Thymus (tissue), 11 donors: ENCODE measurements around the gene PSMG2. TPM values are rescaled to one million over a fixed set of nuclear protein-coding genes. Genes with fewer than 3 reads are reported as not detected.

Experiments used
- DNase-seq, 9 donors: peaks; one replicate each; pipeline ENCODE4 v3.0.0-alpha.2; 2013; ENCODE audit warnings: low spot score in 9 of 9, low read depth in 6 of 9, missing footprints in 1 of 9
- H3K27ac ChIP-seq, 2 donors: one replicate each; pipeline ENCODE4 v1.5.1; 2013; ENCODE audit warnings: control low read depth in 1 of 2, low read depth in 1 of 2, low read length in 1 of 2, mild to moderate bottlenecking in 1 of 2, moderate library complexity in 1 of 2
- H3K27me3 ChIP-seq, 2 donors: one replicate each; pipeline ENCODE4 v1.5.1; 2013; ENCODE audit warnings: low read length in 1 of 2; ENCODE audit not compliant: control insufficient read depth in 2 of 2, insufficient read depth in 1 of 2
- H3K36me3 ChIP-seq, 2 donors: one replicate each; pipeline ENCODE4 v1.5.1; 2013; ENCODE audit warnings: low read length in 1 of 2, mild to moderate bottlenecking in 1 of 2, moderate library complexity in 1 of 2; ENCODE audit not compliant: control insufficient read depth in 2 of 2, insufficient read depth in 2 of 2
- H3K4me1 ChIP-seq, 2 donors: one replicate each; pipeline ENCODE4 v1.5.1; 2013; ENCODE audit warnings: low read length in 2 of 2; ENCODE audit not compliant: control insufficient read depth in 2 of 2, insufficient read depth in 2 of 2
- H3K4me3 ChIP-seq, 2 donors: one replicate each; pipeline ENCODE4 v1.5.1; 2013; ENCODE audit warnings: low read length in 2 of 2, control low read depth in 1 of 2, mild to moderate bottlenecking in 1 of 2
- H3K9me3 ChIP-seq, 2 donors: one replicate each; pipeline ENCODE4 v1.5.1; 2013; ENCODE audit warnings: low read length in 1 of 2, mild to moderate bottlenecking in 1 of 2; ENCODE audit not compliant: control insufficient read depth in 2 of 2, insufficient read depth in 1 of 2
- WGBS: extraction: QIAGEN DNeasy Blood & Tissue Kit; methylation state at CpG from one replicate; pipeline ENCODE4 v1.1.7; 2013; 5-methylcytosine and 5-hydroxymethylcytosine counted together
- polyA plus RNA-seq: library from polyadenylated mRNA; stranded (reverse); fragments of 200-250 nt; gene quantifications from one replicate; pipeline ENCODE4 v1.2.3, GENCODE V29; 2013
- total RNA-seq: library from RNA; stranded (reverse); fragments of 120-200 nt; gene quantifications from one replicate; pipeline ENCODE4 v1.2.4, GENCODE V29; 2013
- donor health status: healthy.

Gene PSMG2
- total and polyA plus RNA-seq, 2 donors: 97.4 to 125 TPM

GRCh38 chr18:12741351-12741750 lies 38.5 kb downstream of the PSMG2 start:
- no peaks in the 10 kb centered on the region for H3K27me3 ChIP-seq
- peaks cover 0 to 24% of the 10 kb centered on the region in 2 donors for H3K36me3 ChIP-seq
- WGBS: 81% methylated on average over 6 of the region's 6 CpGs
- H3K9me3 ChIP-seq: peaks cover 0 to 3% of the 10 kb centered on the region in 2 donors
- no peak for DNase-seq
- no peak overlapping the region for H3K4me3 ChIP-seq
- peaks cover 5 to 50% of the 10 kb centered on the region in 2 donors for H3K4me1 ChIP-seq
- H3K27ac ChIP-seq: peak overlapping the region in 1 of 2 donors; percentile 60

- Histone ChIP-seq H3K4me1 (peaks cover 5 to 56% of the 10 kb centered on the region in 2 donors), H3K27me3 (no peaks in the 10 kb centered on the region), H3K27ac (no peak overlapping the region), H3K36me3 (peaks cover 0 to 25% of the 10 kb centered on the region in 2 donors), H3K4me3 (no peak overlapping the region), H3K9me3 (peaks cover 0 to 3% of the 10 kb centered on the region in 2 donors)
- no peak for DNase-seq
- WGBS: 97% methylated on average over 5 of the region's 5 CpGs
Measured at GRCh38 chr18:12742453-12742852, 39.6 kb downstream of the PSMG2 start.

- DNase-seq: peak in 4 of 9 donors; percentile 51 to 85 (median 55)
- H3K27me3 ChIP-seq: no peaks in the 10 kb centered on the region
- no peaks in the 10 kb centered on the region for H3K9me3 ChIP-seq
- WGBS: 0% methylated on average over 2 of the region's 2 CpGs
- peak overlapping the region in 1 of 2 donors; percentile 72 for H3K27ac ChIP-seq
- H3K36me3 ChIP-seq: peaks cover 0 to 30% of the 10 kb centered on the region in 2 donors
- H3K4me3 ChIP-seq: no peak overlapping the region
- H3K4me1 ChIP-seq: peaks cover 11 to 64% of the 10 kb centered on the region in 2 donors
Measured at GRCh38 chr18:12744103-12744502, 41.3 kb downstream of the PSMG2 start.

GRCh38 chr18:12745095-12745795 lies 42.4 kb downstream of the PSMG2 start:
- Histone ChIP-seq H3K36me3 (peaks cover 0 to 30% of the 10 kb centered on the region in 2 donors), H3K9me3 (no peaks in the 10 kb centered on the region), H3K4me3 (no peak overlapping the region), H3K27me3 (no peaks in the 10 kb centered on the region), H3K27ac (peak overlapping the region in 1 of 2 donors; percentile 72), H3K4me1 (peaks cover 20 to 75% of the 10 kb centered on the region in 2 donors)
- WGBS: 86% methylated on average over 7 of the region's 7 CpGs
- DNase-seq: no peak

GRCh38 chr18:12747530-12748315 lies 44.9 kb downstream of the PSMG2 start:
- no peaks in the 10 kb centered on the region for H3K27me3 ChIP-seq
- H3K4me3 ChIP-seq: no peak overlapping the region
- no peaks in the 10 kb centered on the region for H3K9me3 ChIP-seq
- H3K36me3 ChIP-seq: peaks cover 0 to 28% of the 10 kb centered on the region in 2 donors
- peaks cover 42 to 87% of the 10 kb centered on the region in 2 donors for H3K4me1 ChIP-seq
- no peak for DNase-seq
- H3K27ac ChIP-seq: peak overlapping the region in 1 of 2 donors; percentile 99
- 87% methylated on average over 8 of the region's 8 CpGs for WGBS

GRCh38 chr18:12748671-12749070 lies 45.8 kb downstream of the PSMG2 start:
- Histone ChIP-seq H3K9me3 (no peaks in the 10 kb centered on the region), H3K4me1 (peaks cover 49 to 90% of the 10 kb centered on the region in 2 donors), H3K27ac (peak overlapping the region in 1 of 2 donors; percentile 99), H3K36me3 (peaks cover 0 to 29% of the 10 kb centered on the region in 2 donors), H3K27me3 (no peaks in the 10 kb centered on the region), H3K4me3 (no peak overlapping the region)
- 93% methylated on average over 5 of the region's 5 CpGs for WGBS
- peak in 1 of 9 donors; percentile 29 for DNase-seq

GRCh38 chr18:12749121-12749520 lies 46.3 kb downstream of the PSMG2 start:
- peaks cover 0 to 31% of the 10 kb centered on the region in 2 donors for H3K36me3 ChIP-seq
- peak in 1 of 9 donors; percentile 26 for DNase-seq
- H3K4me3 ChIP-seq: no peak overlapping the region
- H3K27ac ChIP-seq: peak overlapping the region; percentile 95 to 99
- peaks cover 49 to 94% of the 10 kb centered on the region in 2 donors for H3K4me1 ChIP-seq
- no peaks in the 10 kb centered on the region for H3K9me3 ChIP-seq
- WGBS: 90% methylated on average over 13 of the region's 13 CpGs
- H3K27me3 ChIP-seq: no peaks in the 10 kb centered on the region

- Histone ChIP-seq H3K27me3 (no peaks in the 10 kb centered on the region), H3K4me1 (peaks cover 49 to 88% of the 10 kb centered on the region in 2 donors), H3K27ac (peak overlapping the region; percentile 95 to 99), H3K4me3 (peak overlapping the region in 1 of 2 donors; percentile 24), H3K36me3 (peaks cover 0 to 33% of the 10 kb centered on the region in 2 donors), H3K9me3 (peaks cover 0 to under 1% of the 10 kb centered on the region in 2 donors)
- 10% methylated on average over 14 of the region's 14 CpGs for whole genome bisulfite sequencing
- DNase-seq: peak; percentile 84 to 98 (median 94)
Measured at GRCh38 chr18:12750076-12750714, 47.4 kb downstream of the PSMG2 start.
